Spleen (tissue), 7 donors: ENCODE data around the gene ALK.

ENCODE experiments used
- CTCF ChIP-seq, 11 experiments: fragments of 200-600 bp in 7 of 11; fragments of 450-650 bp in 4 of 11; sonication (generic) in 4 of 11; IDR thresholded peaks in 8 of 11; conservative IDR thresholded peaks in 3 of 11; 1 replicate in 7 of 11; 2 replicates in 4 of 11; pipeline versions ENCODE4 v1.4.0 to v1.8.0; 2016 to 2021; ENCODE audit warnings: antibody characterized with exemption in 11 of 11, inconsistent platforms in 4 of 11, mild to moderate bottlenecking in 1 of 11
- POLR2A ChIP-seq, 3 donors: fragments of 450-650 bp; IDR thresholded peaks; one replicate each; pipeline ENCODE4 v1.5.1; 2017; ENCODE audit warnings: antibody characterized with exemption in 3 of 3, mild to moderate bottlenecking in 1 of 3
- POLR2AphosphoS5 ChIP-seq, 3 donors: sonication (generic); formaldehyde crosslinking; IDR thresholded peaks; one replicate each; pipeline ENCODE4 v1.5.1; 2017; ENCODE audit warnings: antibody characterized with exemption in 3 of 3
- donor health status: DM: no; HTN: no; CAD: no; lungs with moderate emphysema.
- donor health status: DM: no; HTN: no; CAD: no.
- donor health status: DM: no; HTN: no; CAD: no.

GRCh38 chr2:29573612-29574011 is 347.8 kb downstream of the ALK start:
- TF ChIP-seq CTCF (IDR thresholded peaks at IDR 0.05 in 8 of 11, conservative IDR thresholded peaks at IDR 0.05 in 3 of 11), result no peak
- TF ChIP-seq POLR2A (IDR thresholded peaks at IDR 0.05), result no peak
- TF ChIP-seq POLR2AphosphoS5 (IDR thresholded peaks at IDR 0.05), result no peak
